ENCODE results near the gene OGFOD3.
A peak's percentile ranks its signal among the peaks of the same experiment; 100 is the strongest.

The OGFOD3 gene

DNA sequence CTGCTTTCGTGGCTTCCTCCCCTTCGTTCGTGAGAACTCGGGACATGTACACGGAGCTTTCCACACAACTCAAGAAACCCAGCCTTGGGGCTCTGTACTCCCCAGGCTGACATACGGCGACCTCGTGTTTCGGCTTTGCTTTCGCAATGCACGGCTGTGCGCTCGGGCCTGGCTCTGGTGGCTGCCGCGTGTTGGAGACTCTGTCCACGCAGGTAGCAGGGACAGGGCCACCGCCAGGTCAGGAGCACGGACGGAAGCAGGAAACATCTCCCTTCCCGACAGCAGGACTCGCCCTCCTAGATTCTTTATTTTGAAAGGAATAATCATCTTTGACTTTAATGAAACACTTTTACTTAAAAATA, 29.5 kb downstream of the OGFOD3 start:
- Histone ChIP-seq H3K27me3 (replicated peaks; ENCODE audit: control insufficient read depth, insufficient read depth, low read length) (peaks cover 10% of the 10 kb centered on the region), H3K4me1 (ENCODE audit: control insufficient read depth, insufficient read depth, low read length) (peaks cover 6% of the 10 kb centered on the region), H3K9me3 (ENCODE audit: control insufficient read depth, low read length) (no peaks in the 10 kb centered on the region), H3K36me3 (ENCODE audit: control insufficient read depth, insufficient read depth, low read length, severe bottlenecking) (peaks cover 11% of the 10 kb centered on the region), H3K9ac (ENCODE audit: low read length) (no peak overlapping the region), H3K4me3 (ENCODE audit: low read length) (no peak overlapping the region)
- no peak for DNase-seq (ENCODE audit: low read depth)

GRCh38 chr17:82388223-82388921, 30.0 kb downstream of the OGFOD3 start:
- no peak for DNase-seq (ENCODE audit: low read depth)

GRCh38 chr17:82387705-82388106, 30.7 kb downstream of the OGFOD3 start:
- H3K36me3 ChIP-seq (ENCODE audit: control insufficient read depth, insufficient read depth, low read length, severe bottlenecking), result peaks cover 5% of the 10 kb centered on the region
- H3K27me3 ChIP-seq (replicated peaks; ENCODE audit: control insufficient read depth, insufficient read depth, low read length), result peaks cover 10% of the 10 kb centered on the region
- H3K4me3 ChIP-seq (ENCODE audit: low read length), result no peak overlapping the region
- no peak overlapping the region for H3K9ac ChIP-seq (ENCODE audit: low read length)
- no peaks in the 10 kb centered on the region for H3K9me3 ChIP-seq (ENCODE audit: control insufficient read depth, low read length)
- no peak for DNase-seq (ENCODE audit: low read depth)
- H3K4me1 ChIP-seq (ENCODE audit: control insufficient read depth, insufficient read depth, low read length), result peaks cover 6% of the 10 kb centered on the region

More at GRCh38 chr17:82388223-82388921, 30.0 kb downstream of the OGFOD3 start:
- H3K4me1 ChIP-seq (ENCODE audit: control insufficient read depth, insufficient read depth, low read length), result peaks cover 6% of the 10 kb centered on the region
- H3K4me3 ChIP-seq (ENCODE audit: low read length), result no peak overlapping the region
- H3K36me3 ChIP-seq (ENCODE audit: control insufficient read depth, insufficient read depth, low read length, severe bottlenecking), result peaks cover 11% of the 10 kb centered on the region
- no peak overlapping the region for H3K9ac ChIP-seq (ENCODE audit: low read length)
- no peaks in the 10 kb centered on the region for H3K9me3 ChIP-seq (ENCODE audit: control insufficient read depth, low read length)
- peaks cover 10% of the 10 kb centered on the region for H3K27me3 ChIP-seq (replicated peaks; ENCODE audit: control insufficient read depth, insufficient read depth, low read length)

- H3K9ac ChIP-seq (ENCODE audit: low read length), result no peak overlapping the region
- no peak overlapping the region for H3K4me3 ChIP-seq (ENCODE audit: low read length)
- peaks cover 10% of the 10 kb centered on the region for H3K27me3 ChIP-seq (replicated peaks; ENCODE audit: control insufficient read depth, insufficient read depth, low read length)
- H3K4me1 ChIP-seq (ENCODE audit: control insufficient read depth, insufficient read depth, low read length), result peaks cover 6% of the 10 kb centered on the region
- no peak for DNase-seq (ENCODE audit: low read depth)
- H3K9me3 ChIP-seq (ENCODE audit: control insufficient read depth, low read length), result no peaks in the 10 kb centered on the region
- H3K36me3 ChIP-seq (ENCODE audit: control insufficient read depth, insufficient read depth, low read length, severe bottlenecking), result peaks cover 3% of the 10 kb centered on the region
Observed at GRCh38 chr17:82386881-82387704, 31.3 kb downstream of the OGFOD3 start.

- Histone ChIP-seq H3K4me3 (ENCODE audit: low read length) (no peak overlapping the region), H3K9me3 (ENCODE audit: control insufficient read depth, low read length) (no peaks in the 10 kb centered on the region), H3K27me3 (replicated peaks; ENCODE audit: control insufficient read depth, insufficient read depth, low read length) (peaks cover 10% of the 10 kb centered on the region), H3K36me3 (ENCODE audit: control insufficient read depth, insufficient read depth, low read length, severe bottlenecking) (no peaks in the 10 kb centered on the region), H3K4me1 (ENCODE audit: control insufficient read depth, insufficient read depth, low read length) (peaks cover 8% of the 10 kb centered on the region), H3K9ac (ENCODE audit: low read length) (no peak overlapping the region)
- no peak for DNase-seq (ENCODE audit: low read depth)
Observed at GRCh38 chr17:82386255-82386831, 32.0 kb downstream of the OGFOD3 start.

DNA sequence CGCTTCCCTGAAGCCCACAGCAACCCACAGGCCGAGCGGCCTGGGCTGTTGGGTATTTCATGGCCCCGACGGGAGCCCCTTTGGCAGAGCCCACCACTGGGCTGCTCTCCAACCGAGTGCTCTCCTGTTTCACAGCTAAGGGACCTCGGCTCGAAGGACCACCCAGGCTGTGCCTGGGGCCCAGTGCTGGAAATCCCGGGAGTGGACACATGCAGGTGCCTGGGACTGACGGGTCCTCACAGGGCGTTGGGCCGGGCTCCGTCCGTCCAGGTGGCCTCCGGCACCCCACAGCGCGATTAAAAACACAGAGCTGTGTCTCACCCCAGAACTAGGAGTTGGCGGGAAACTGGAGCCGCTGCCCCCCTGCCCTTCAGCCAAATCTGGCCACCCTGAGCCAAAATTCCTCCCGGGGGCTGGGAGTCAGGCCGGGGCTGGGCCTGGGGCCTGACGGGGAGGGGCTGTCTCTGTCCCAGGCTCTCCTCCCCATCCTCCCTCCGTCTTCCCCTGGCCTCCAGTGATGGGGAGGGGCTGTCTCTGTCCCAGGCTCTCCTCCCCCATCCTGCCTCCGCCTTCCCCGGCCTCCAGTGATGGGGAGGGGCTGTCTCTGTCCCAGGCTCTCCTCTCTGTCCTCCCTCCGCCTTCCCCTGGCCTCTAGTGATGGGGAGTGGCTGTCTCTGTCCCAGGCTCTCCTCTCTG, 32.7 kb downstream of the OGFOD3 start:
- H3K36me3 ChIP-seq (ENCODE audit: control insufficient read depth, insufficient read depth, low read length, severe bottlenecking), result no peaks in the 10 kb centered on the region
- no peaks in the 10 kb centered on the region for H3K9me3 ChIP-seq (ENCODE audit: control insufficient read depth, low read length)
- no peak overlapping the region for H3K4me3 ChIP-seq (ENCODE audit: low read length)
- no peak overlapping the region for H3K9ac ChIP-seq (ENCODE audit: low read length)
- H3K4me1 ChIP-seq (ENCODE audit: control insufficient read depth, insufficient read depth, low read length), result peaks cover 11% of the 10 kb centered on the region
- peaks cover 10% of the 10 kb centered on the region for H3K27me3 ChIP-seq (replicated peaks; ENCODE audit: control insufficient read depth, insufficient read depth, low read length)
- no peak for DNase-seq (ENCODE audit: low read depth)

DNA sequence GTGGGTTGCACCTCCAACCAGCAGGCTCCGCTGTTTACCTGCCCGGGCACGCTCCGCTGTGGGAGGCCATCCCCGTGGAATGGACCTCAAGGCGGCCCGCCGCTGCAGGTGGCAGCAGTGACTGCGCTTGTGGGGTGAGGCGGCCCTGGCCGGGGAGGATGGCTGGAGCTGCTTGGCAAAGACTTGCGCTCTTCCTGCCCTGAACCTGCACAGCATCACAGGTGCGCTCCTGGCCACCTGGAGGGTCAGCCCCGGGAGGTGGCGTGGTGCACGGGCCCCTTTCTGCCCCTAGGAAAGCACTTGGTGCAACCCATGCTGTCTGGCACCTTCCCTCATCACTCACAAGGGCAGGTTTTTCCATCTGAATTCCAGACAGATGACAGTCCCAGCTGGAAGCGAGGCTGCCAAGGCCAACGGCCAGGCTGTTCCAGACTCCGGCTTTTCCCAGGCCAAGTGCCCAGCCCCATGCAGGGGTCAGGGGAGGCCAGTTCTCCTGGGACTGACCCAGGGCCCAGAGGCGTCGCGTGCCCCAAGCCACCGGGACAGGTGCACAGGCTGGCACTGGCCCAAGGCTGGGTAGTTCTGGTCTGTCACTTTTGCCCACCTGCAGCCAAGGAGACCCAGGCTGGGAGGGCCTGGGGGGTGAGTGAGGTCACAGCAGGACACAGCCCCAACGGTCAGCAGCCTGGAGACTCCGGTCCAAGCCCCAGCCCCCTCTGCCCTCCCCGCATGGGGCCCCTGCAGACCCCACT, 33.5 kb downstream of the OGFOD3 start:
- H3K27me3 ChIP-seq (replicated peaks; ENCODE audit: control insufficient read depth, insufficient read depth, low read length), result peaks cover 13% of the 10 kb centered on the region
- H3K4me1 ChIP-seq (ENCODE audit: control insufficient read depth, insufficient read depth, low read length), result peaks cover 15% of the 10 kb centered on the region
- no peaks in the 10 kb centered on the region for H3K9me3 ChIP-seq (ENCODE audit: control insufficient read depth, low read length)
- H3K9ac ChIP-seq (ENCODE audit: low read length), result no peak overlapping the region
- H3K4me3 ChIP-seq (ENCODE audit: low read length), result no peak overlapping the region
- peak; percentile 61 for DNase-seq (ENCODE audit: low read depth)
- no peaks in the 10 kb centered on the region for H3K36me3 ChIP-seq (ENCODE audit: control insufficient read depth, insufficient read depth, low read length, severe bottlenecking)

DNA sequence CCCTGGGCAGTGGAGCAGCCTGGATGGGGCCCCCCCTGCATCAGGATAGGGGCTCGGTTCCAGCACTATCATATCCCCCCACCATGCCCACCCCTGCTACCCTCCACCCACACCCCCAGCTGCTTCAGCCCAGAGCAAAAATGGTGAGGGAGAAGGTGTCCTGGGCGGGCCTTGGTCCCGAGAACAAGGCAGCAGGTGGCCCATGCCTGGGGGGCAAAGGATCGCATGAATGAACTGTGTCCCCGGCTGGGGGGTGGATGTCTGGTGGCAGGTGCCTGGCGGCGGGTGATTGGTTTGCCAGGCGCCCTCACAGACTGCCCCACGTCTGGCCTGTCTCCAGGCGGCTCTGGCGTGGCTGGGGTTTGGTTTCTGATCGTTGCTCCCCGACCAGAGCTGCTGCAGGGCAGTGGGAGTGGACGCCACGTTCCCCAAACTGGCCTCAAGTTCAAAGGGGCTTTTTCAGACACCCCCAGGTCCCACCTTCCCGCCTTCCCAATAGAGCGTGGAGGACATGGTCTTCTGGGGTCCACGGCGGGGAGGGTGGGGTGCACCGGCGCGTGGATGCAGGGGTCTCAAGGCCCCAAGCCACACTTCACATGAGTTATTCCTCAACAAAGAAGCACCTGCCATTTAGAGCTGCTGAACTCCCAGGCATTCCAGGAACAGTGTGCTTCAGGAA, 34.2 kb downstream of the OGFOD3 start:
- no peak overlapping the region for H3K4me3 ChIP-seq (ENCODE audit: low read length)
- peaks cover 16% of the 10 kb centered on the region for H3K27me3 ChIP-seq (replicated peaks; ENCODE audit: control insufficient read depth, insufficient read depth, low read length)
- no peak for DNase-seq (ENCODE audit: low read depth)
- H3K9me3 ChIP-seq (ENCODE audit: control insufficient read depth, low read length), result no peaks in the 10 kb centered on the region
- no peaks in the 10 kb centered on the region for H3K36me3 ChIP-seq (ENCODE audit: control insufficient read depth, insufficient read depth, low read length, severe bottlenecking)
- H3K4me1 ChIP-seq (ENCODE audit: control insufficient read depth, insufficient read depth, low read length), result peaks cover 16% of the 10 kb centered on the region
- H3K9ac ChIP-seq (ENCODE audit: low read length), result no peak overlapping the region

DNA sequence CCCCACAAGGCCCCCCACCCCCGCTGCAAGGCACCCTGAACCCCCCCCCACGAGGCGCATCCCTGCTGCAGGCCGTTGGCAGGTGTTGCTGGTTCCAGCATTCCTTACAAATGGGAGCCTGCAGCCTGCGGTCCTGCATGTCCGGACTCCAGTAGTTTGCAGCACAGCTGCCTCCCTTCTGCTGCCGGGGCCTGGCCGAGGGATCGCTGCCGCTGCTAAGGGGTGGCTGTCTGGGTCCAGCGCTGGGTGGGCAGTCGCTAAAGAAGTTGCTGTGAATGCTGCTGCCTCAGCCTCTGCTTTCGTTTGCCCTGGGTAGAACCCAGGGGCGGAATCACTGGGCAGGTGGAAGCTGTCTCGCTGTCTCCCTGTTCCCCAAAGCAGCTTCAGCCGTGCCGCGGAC, 35.0 kb downstream of the OGFOD3 start:
- H3K9ac ChIP-seq (ENCODE audit: low read length), result no peak overlapping the region
- H3K4me3 ChIP-seq (ENCODE audit: low read length), result no peak overlapping the region
- no peaks in the 10 kb centered on the region for H3K36me3 ChIP-seq (ENCODE audit: control insufficient read depth, insufficient read depth, low read length, severe bottlenecking)
- no peaks in the 10 kb centered on the region for H3K9me3 ChIP-seq (ENCODE audit: control insufficient read depth, low read length)
- H3K27me3 ChIP-seq (replicated peaks; ENCODE audit: control insufficient read depth, insufficient read depth, low read length), result peaks cover 21% of the 10 kb centered on the region
- DNase-seq (ENCODE audit: low read depth), result no peak
- peaks cover 16% of the 10 kb centered on the region for H3K4me1 ChIP-seq (ENCODE audit: control insufficient read depth, insufficient read depth, low read length)

DNA sequence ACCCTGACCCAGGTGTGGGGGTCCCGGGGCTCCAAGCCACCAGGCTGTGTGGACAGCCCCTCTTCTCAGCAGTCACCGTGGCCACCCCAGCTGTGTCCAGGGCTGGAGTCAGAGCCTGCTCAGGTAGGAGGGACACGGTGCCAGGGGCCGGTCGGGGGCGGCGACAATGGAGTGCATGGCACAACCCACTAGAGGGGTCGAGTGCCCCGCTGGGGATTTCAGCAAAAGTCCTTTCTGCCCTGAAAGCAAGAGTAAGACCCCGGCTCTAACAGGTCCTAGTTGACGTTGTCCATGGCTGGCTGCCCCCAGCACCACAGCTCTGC, 35.5 kb downstream of the OGFOD3 start:
- Histone ChIP-seq H3K9me3 (ENCODE audit: control insufficient read depth, low read length) (no peaks in the 10 kb centered on the region), H3K36me3 (ENCODE audit: control insufficient read depth, insufficient read depth, low read length, severe bottlenecking) (no peaks in the 10 kb centered on the region), H3K9ac (ENCODE audit: low read length) (no peak overlapping the region), H3K27me3 (replicated peaks; ENCODE audit: control insufficient read depth, insufficient read depth, low read length) (peaks cover 25% of the 10 kb centered on the region), H3K4me3 (ENCODE audit: low read length) (no peak overlapping the region), H3K4me1 (ENCODE audit: control insufficient read depth, insufficient read depth, low read length) (peaks cover 16% of the 10 kb centered on the region)
- DNase-seq (ENCODE audit: low read depth), result no peak
